Gastroesophageal sphincter (tissue), 4 donors: Measurements from ENCODE around the gene TELO2. TPM values are rescaled to one million over a fixed set of nuclear protein-coding genes. Genes with fewer than 3 reads are reported as not detected.

ENCODE experiments used
- ATAC-seq: fragments of 150-250 bp; one replicate; pipeline ENCODE4 v1.9.1; 2016; ENCODE audit warnings: mild to moderate bottlenecking, moderate library complexity
- H3K27ac ChIP-seq, 4 donors: fragments of 200-600 bp; sonication (generic) in 3 of 4; 1 replicate in 3 of 4; 2 replicates in 1 of 4; pipeline ENCODE4 v1.5.1; 2016 to 2019
- H3K27me3 ChIP-seq: fragments of 200-600 bp; sonication (generic); one replicate; pipeline ENCODE4 v1.5.1; 2019
- H3K36me3 ChIP-seq, 2 donors: fragments of 200-600 bp; sonication (generic); one replicate each; pipeline ENCODE4 v1.5.1; 2019; ENCODE audit warnings: control low read depth in 1 of 2
- H3K4me1 ChIP-seq, 3 donors: fragments of 200-600 bp; sonication (generic); 1 replicate in 2 of 3; 2 replicates in 1 of 3; pipeline ENCODE4 v1.5.1; 2016 to 2019; ENCODE audit warnings: control low read depth in 2 of 3
- H3K4me3 ChIP-seq, 2 donors: fragments of 200-600 bp; sonication (generic); one replicate each; pipeline ENCODE4 v1.5.1; 2019; ENCODE audit warnings: mild to moderate bottlenecking in 1 of 2, moderate library complexity in 1 of 2
- H3K9me3 ChIP-seq, 3 donors: fragments of 200-600 bp; sonication (generic); one replicate each; pipeline ENCODE4 v1.5.1; 2017 to 2019; ENCODE audit warnings: control low read depth in 2 of 3
- EP300 ChIP-seq: sonication (generic); formaldehyde crosslinking; IDR thresholded peaks from one replicate; pipeline ENCODE4 v1.6.1; 2017; ENCODE audit warnings: antibody characterized with exemption, mild to moderate bottlenecking
- POLR2A ChIP-seq, 2 donors: fragments of 450-650 bp; IDR thresholded peaks; one replicate each; pipeline ENCODE4 v1.6.1; 2017; ENCODE audit warnings: antibody characterized with exemption in 2 of 2, mild to moderate bottlenecking in 2 of 2, moderate library complexity in 1 of 2
- POLR2AphosphoS5 ChIP-seq: sonication (generic); formaldehyde crosslinking; IDR thresholded peaks from one replicate; pipeline ENCODE4 v1.6.1; 2017; ENCODE audit warnings: antibody characterized with exemption
- WGBS, 2 donors: methylation state at CpG; one replicate each; pipeline ENCODE4 v1.1.5; 2018; ENCODE audit warnings: low coverage in 1 of 2; 5-methylcytosine and 5-hydroxymethylcytosine counted together
- total RNA-seq, 4 donors: library from RNA; depleted of rRNA; stranded (reverse); fragments of >200 nt; gene quantifications; one replicate each; pipeline ENCODE4 v1.1.0, GENCODE V29; 2016
- TF ChIP-seq, protein P1 (sequence below), 4 experiments: fragments of 200-600 bp in 2 of 4; fragments of 450-650 bp in 2 of 4; sonication (generic) in 1 of 4; IDR thresholded peaks; one replicate each; pipeline ENCODE4 v1.5.1; 2017 to 2019; ENCODE audit warnings: antibody characterized with exemption in 4 of 4, mild to moderate bottlenecking in 2 of 4, moderate library complexity in 2 of 4

TELO2 gene
- total RNA-seq, 4 donors from 2014 or later: 10.9 to 33.9 (median 20.8) TPM

DNA sequence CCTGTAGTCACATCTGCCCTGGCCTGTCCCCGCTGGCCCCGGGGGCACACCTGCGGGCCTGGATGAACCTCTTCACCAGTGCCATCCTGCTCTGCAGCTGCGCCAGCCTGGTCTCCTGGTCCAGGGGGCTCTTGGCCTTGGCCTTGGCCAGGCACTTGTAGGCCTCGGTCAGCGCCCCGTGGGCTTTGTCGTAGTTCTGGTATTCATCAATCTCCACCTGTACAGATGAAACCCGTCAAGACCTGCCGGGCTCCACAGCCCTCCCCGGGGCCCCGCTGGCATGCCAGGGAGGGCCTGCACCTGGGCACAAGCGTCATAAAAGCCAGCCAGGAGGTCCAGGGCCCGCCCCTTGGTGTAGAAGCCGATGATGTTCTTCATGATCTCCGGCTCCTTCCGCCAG, 26.7 kb downstream of the TELO2 start:
- Histone ChIP-seq H3K27me3 (no peaks in the 10 kb centered on the region), H3K27ac (no peak overlapping the region), H3K4me3 (no peak overlapping the region), H3K4me1 (no peaks in the 10 kb centered on the region), H3K36me3 (peaks cover 0 to 78% of the 10 kb centered on the region in 2 donors), H3K9me3 (peaks cover 0 to 6% (median 0%) of the 10 kb centered on the region in 3 donors)
- TF ChIP-seq, protein P1, sequence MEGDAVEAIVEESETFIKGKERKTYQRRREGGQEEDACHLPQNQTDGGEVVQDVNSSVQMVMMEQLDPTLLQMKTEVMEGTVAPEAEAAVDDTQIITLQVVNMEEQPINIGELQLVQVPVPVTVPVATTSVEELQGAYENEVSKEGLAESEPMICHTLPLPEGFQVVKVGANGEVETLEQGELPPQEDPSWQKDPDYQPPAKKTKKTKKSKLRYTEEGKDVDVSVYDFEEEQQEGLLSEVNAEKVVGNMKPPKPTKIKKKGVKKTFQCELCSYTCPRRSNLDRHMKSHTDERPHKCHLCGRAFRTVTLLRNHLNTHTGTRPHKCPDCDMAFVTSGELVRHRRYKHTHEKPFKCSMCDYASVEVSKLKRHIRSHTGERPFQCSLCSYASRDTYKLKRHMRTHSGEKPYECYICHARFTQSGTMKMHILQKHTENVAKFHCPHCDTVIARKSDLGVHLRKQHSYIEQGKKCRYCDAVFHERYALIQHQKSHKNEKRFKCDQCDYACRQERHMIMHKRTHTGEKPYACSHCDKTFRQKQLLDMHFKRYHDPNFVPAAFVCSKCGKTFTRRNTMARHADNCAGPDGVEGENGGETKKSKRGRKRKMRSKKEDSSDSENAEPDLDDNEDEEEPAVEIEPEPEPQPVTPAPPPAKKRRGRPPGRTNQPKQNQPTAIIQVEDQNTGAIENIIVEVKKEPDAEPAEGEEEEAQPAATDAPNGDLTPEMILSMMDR (IDR thresholded peaks at IDR 0.05): no peak
- TF ChIP-seq EP300 (no peak), POLR2AphosphoS5 (no peak), POLR2A (IDR thresholded peaks at IDR 0.05) (no peak)
- no CpG with 5 or more reads among the region's 17 CpGs for WGBS, 2 donors
- ATAC-seq: no peak

DNA sequence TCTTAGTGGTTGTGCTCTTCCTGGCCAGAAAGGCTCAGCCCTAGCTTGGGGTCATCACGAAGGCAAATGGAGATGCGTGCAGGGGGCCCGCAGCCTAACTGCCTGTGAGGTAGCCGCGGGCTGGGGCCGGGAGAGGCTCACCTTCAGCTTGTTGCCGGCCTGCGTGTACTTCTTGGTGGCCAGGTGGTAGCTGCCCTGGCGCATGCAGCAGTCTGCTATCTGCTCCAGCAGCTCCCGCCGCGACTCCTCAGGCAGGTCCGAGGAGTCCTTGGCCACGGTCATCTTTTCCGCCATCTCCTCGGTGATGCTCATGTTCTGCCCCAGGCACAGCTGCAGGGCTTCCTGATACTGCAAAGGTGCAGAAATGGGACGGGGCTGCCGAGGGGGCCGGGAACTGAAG, 27.3 kb downstream of the TELO2 start:
- H3K36me3 ChIP-seq: peaks cover 0 to 78% of the 10 kb centered on the region in 2 donors
- no peak for ATAC-seq
- H3K27ac ChIP-seq: no peak overlapping the region
- peaks cover 0 to under 1% (median 0%) of the 10 kb centered on the region in 3 donors for H3K9me3 ChIP-seq
- TF ChIP-seq POLR2AphosphoS5 (no peak), EP300 (no peak), POLR2A (IDR thresholded peaks at IDR 0.05) (no peak)
- TF ChIP-seq, protein P1 (IDR thresholded peaks at IDR 0.05): no peak
- 83% methylated on average over 2 of the region's 19 CpGs; no CpG with 5 or more reads in 1 of the 2 donors for WGBS, 2 donors
- no peak overlapping the region for H3K4me3 ChIP-seq
- no peaks in the 10 kb centered on the region for H3K4me1 ChIP-seq
- no peaks in the 10 kb centered on the region for H3K27me3 ChIP-seq

- no peak for ATAC-seq
- Histone ChIP-seq H3K27ac (no peak overlapping the region), H3K36me3 (peaks cover 0 to 70% of the 10 kb centered on the region in 2 donors), H3K4me3 (no peak overlapping the region), H3K9me3 (no peaks in the 10 kb centered on the region), H3K27me3 (no peaks in the 10 kb centered on the region), H3K4me1 (peaks cover 0 to 16% (median 0%) of the 10 kb centered on the region in 3 donors)
- TF ChIP-seq POLR2AphosphoS5: no peak
- no peak for TF ChIP-seq EP300
- TF ChIP-seq POLR2A (IDR thresholded peaks at IDR 0.05): no peak
- TF ChIP-seq, protein P1 (IDR thresholded peaks at IDR 0.05): no peak
- WGBS, 2 donors: no CpG with 5 or more reads among the region's 30 CpGs
Measured at GRCh38 chr16:1523581-1524245, 30.6 kb downstream of the TELO2 start.

- peaks cover 0 to 16% (median 0%) of the 10 kb centered on the region in 3 donors for H3K4me1 ChIP-seq
- no peaks in the 10 kb centered on the region for H3K9me3 ChIP-seq
- H3K27ac ChIP-seq: no peak overlapping the region
- no peaks in the 10 kb centered on the region for H3K27me3 ChIP-seq
- peaks cover 0 to 68% of the 10 kb centered on the region in 2 donors for H3K36me3 ChIP-seq
- TF ChIP-seq POLR2AphosphoS5: no peak
- TF ChIP-seq EP300: no peak
- TF ChIP-seq, protein P1 (IDR thresholded peaks at IDR 0.05): no peak
- TF ChIP-seq POLR2A (IDR thresholded peaks at IDR 0.05): no peak
- WGBS, 2 donors: 89 to 100% methylated on average over 3 to 7 of the region's 26 CpGs
- ATAC-seq: no peak
- no peak overlapping the region for H3K4me3 ChIP-seq
Measured at GRCh38 chr16:1524366-1524765, 31.2 kb downstream of the TELO2 start.
